NB4 (cell line): Measurements from ENCODE around the gene DCN.

Experiments used
- DNase-seq: peaks from one replicate; pipeline ENCODE4 v3.0.0; 2010; ENCODE audit warnings: low read depth
- H3K4me3 ChIP-seq: one replicate; pipeline ENCODE4 v1.5.1; 2011; ENCODE audit warnings: mild to moderate bottlenecking, low read depth, low read length, moderate library complexity
- MAX ChIP-seq: IDR thresholded peaks from 2 replicates; pipeline ENCODE4 v1.6.1; 2011; ENCODE audit warnings: low read depth, low read length
- MYC ChIP-seq: IDR thresholded peaks from 2 replicates; pipeline ENCODE4 v1.6.1; 2011; ENCODE audit warnings: low read depth, low read length
- POLR2A ChIP-seq: IDR thresholded peaks from 2 replicates; pipeline ENCODE4 v1.6.1; 2011; ENCODE audit warnings: mild to moderate bottlenecking; ENCODE audit not compliant: insufficient read length; ENCODE audit errors: extremely low read depth
- TF ChIP-seq, protein P1 (sequence below): IDR thresholded peaks from one replicate; pipeline ENCODE4 v1.5.1; 2012; ENCODE audit warnings: low read depth, low read length

Gene DCN

GRCh38 chr12:91110311-91110924 lies 72.2 kb downstream of the DCN start:
- TF ChIP-seq MYC (no peak), POLR2A (no peak), MAX (no peak)
- TF ChIP-seq, protein P1, sequence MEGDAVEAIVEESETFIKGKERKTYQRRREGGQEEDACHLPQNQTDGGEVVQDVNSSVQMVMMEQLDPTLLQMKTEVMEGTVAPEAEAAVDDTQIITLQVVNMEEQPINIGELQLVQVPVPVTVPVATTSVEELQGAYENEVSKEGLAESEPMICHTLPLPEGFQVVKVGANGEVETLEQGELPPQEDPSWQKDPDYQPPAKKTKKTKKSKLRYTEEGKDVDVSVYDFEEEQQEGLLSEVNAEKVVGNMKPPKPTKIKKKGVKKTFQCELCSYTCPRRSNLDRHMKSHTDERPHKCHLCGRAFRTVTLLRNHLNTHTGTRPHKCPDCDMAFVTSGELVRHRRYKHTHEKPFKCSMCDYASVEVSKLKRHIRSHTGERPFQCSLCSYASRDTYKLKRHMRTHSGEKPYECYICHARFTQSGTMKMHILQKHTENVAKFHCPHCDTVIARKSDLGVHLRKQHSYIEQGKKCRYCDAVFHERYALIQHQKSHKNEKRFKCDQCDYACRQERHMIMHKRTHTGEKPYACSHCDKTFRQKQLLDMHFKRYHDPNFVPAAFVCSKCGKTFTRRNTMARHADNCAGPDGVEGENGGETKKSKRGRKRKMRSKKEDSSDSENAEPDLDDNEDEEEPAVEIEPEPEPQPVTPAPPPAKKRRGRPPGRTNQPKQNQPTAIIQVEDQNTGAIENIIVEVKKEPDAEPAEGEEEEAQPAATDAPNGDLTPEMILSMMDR = no peak
- DNase-seq = no peak
- H3K4me3 ChIP-seq = no peak overlapping the region

DNA sequence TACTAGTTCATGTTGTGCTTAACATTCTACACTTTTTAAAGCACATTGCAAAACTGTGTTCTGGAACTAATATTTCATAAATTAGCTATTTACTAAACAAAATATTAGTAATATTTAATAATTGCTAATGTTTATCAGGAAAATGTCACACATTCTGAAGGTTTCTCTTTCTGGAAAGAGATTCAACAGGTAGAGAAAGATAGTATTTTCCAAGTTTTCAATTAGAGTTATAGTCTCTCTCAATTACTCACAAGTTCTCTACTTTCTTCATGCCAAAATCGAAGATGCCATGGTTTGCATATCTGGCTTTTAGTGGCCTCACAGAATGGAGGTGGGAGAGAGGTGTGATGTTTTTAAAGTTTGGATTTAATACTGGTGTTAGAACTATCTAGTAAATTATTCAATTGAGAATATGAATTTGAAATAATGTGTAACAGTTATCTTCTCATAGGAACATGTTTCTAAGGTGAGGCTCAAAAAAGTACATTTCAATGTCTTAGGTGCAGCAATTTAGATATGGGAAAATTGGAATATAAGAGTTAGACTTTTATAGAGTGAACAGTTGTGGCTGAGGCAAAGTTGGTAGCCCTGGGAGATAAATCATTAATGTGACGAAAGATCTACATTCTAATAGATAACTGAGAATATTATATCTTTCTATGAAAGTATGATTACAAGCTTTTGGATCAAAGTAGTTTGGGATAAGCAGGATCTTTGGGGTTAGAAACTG lies 72.9 kb downstream of the DCN start:
- DNase-seq = no peak
- no peak for TF ChIP-seq POLR2A
- TF ChIP-seq MYC = no peak
- TF ChIP-seq, protein P1 = no peak
- no peak for TF ChIP-seq MAX
- no peak overlapping the region for H3K4me3 ChIP-seq

DNA sequence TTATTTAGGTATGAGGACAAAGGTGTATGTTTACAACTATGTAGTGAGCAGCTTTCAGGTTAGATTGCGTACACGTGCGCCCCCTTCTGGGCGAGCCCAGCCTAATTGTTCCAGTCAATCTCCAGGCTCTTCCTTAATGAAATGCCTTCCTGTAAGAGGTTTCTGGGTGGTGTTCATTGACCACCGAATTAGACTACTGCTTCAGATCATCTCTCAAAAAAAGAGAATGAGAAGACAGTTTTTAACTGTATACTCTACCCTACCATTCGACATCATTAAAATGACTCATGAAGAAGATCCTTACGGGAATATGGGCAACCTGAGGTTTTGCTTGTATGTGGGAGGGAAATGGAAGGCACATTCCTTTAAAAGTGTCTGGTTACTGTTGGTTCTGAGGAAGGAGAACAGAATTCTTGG lies 73.5 kb downstream of the DCN start:
- DNase-seq = peak; percentile 68
- no peak overlapping the region for H3K4me3 ChIP-seq
- TF ChIP-seq MYC = no peak
- peak; percentile 83 for TF ChIP-seq MAX
- TF ChIP-seq, protein P1 = peak; percentile 92

- TF ChIP-seq MAX = no peak
- TF ChIP-seq POLR2A = no peak
- TF ChIP-seq, protein P1 = no peak
- no peak for TF ChIP-seq MYC
- no peak overlapping the region for H3K4me3 ChIP-seq
- DNase-seq = no peak
These were observed 74.3 kb downstream of the DCN start for GRCh38 chr12:91108196-91108755.

DNA sequence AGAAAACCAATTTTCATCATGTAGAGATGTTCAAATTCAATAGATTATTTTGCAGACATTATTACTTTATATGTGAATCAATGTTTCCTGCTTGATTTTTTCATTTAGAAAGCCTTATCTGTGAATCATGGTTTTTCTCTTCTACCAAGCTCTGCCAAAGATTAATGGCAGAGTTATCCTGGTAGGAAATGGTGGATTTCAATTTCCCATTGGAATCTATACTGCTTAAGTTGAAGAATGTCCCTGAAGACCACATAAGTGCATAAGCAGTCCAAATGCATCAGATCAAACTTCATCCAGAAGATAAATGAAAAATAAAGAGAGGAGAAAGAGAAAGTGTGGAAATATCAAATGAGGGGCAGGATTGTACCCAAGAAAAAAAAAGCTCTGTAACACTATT lies 76.3 kb downstream of the DCN start:
- no peak overlapping the region for H3K4me3 ChIP-seq
- TF ChIP-seq, protein P1 = no peak
- TF ChIP-seq MAX (no peak), POLR2A (no peak), MYC (no peak)
- DNase-seq = no peak
